ENCODE data around the gene SECISBP2.

SECISBP2 gene

GRCh38 chr9:89354471-89354870, 36.2 kb downstream of the SECISBP2 start:
- Histone ChIP-seq H3K9me2 (replicated peaks; ENCODE audit: insufficient read depth, low read length) (no peaks in the 10 kb centered on the region), H3K79me2 (ENCODE audit: insufficient read depth, low read length) (no peaks in the 10 kb centered on the region), H3K9me3 (ENCODE audit: insufficient read depth, low read length) (no peaks in the 10 kb centered on the region), H3K9ac (ENCODE audit: low read length) (no peak overlapping the region), H3F3A (ENCODE audit: insufficient read depth) (no peaks in the 10 kb centered on the region), H3K27me3 (ENCODE audit: low read length) (no peaks in the 10 kb centered on the region), H2AFZ (ENCODE audit: low read depth, low read length, severe bottlenecking) (no peak overlapping the region), H3K4me3 (ENCODE audit: insufficient read depth, low read length, poor library complexity, severe bottlenecking) (no peak overlapping the region), H3K36me3 (ENCODE audit: low read length) (peaks cover 16% of the 10 kb centered on the region), H4K20me1 (ENCODE audit: low read depth, low read length) (no peaks in the 10 kb centered on the region), H3K27ac (ENCODE audit: low read depth, low read length) (no peak overlapping the region), H3K4me2 (ENCODE audit: low read depth, low read length, poor library complexity, severe bottlenecking) (no peak overlapping the region)
- no peak for TF ChIP-seq CTCF (IDR thresholded peaks at IDR 0.05; ENCODE audit: insufficient read depth, low read length, poor library complexity, severe bottlenecking)
- TF ChIP-seq EZH2phosphoT487 (conservative IDR thresholded peaks at IDR 0.05; ENCODE audit: low read length), result no peak

GRCh38 chr9:89356782-89357181, 38.5 kb downstream of the SECISBP2 start:
- H3K36me3 ChIP-seq (ENCODE audit: low read length), result peaks cover 20% of the 10 kb centered on the region
- H2AFZ ChIP-seq (ENCODE audit: low read depth, low read length, severe bottlenecking), result no peak overlapping the region
- H3K4me2 ChIP-seq (ENCODE audit: low read depth, low read length, poor library complexity, severe bottlenecking), result no peak overlapping the region
- no peaks in the 10 kb centered on the region for H3K9me3 ChIP-seq (ENCODE audit: insufficient read depth, low read length)
- H4K20me1 ChIP-seq (ENCODE audit: low read depth, low read length), result no peaks in the 10 kb centered on the region
- H3K27me3 ChIP-seq (ENCODE audit: low read length), result no peaks in the 10 kb centered on the region
- H3F3A ChIP-seq (ENCODE audit: insufficient read depth), result no peaks in the 10 kb centered on the region
- TF ChIP-seq CTCF (IDR thresholded peaks at IDR 0.05; ENCODE audit: insufficient read depth, low read length, poor library complexity, severe bottlenecking) (no peak), EZH2phosphoT487 (conservative IDR thresholded peaks at IDR 0.05; ENCODE audit: low read length) (no peak)
- no peak overlapping the region for H3K27ac ChIP-seq (ENCODE audit: low read depth, low read length)
- H3K79me2 ChIP-seq (ENCODE audit: insufficient read depth, low read length), result no peaks in the 10 kb centered on the region
- H3K9ac ChIP-seq (ENCODE audit: low read length), result no peak overlapping the region
- H3K4me3 ChIP-seq (ENCODE audit: insufficient read depth, low read length, poor library complexity, severe bottlenecking), result no peak overlapping the region
- H3K9me2 ChIP-seq (replicated peaks; ENCODE audit: insufficient read depth, low read length), result no peaks in the 10 kb centered on the region

- H3K9me3 ChIP-seq (ENCODE audit: insufficient read depth, low read length), result no peaks in the 10 kb centered on the region
- H3F3A ChIP-seq (ENCODE audit: insufficient read depth), result no peaks in the 10 kb centered on the region
- H3K4me3 ChIP-seq (ENCODE audit: insufficient read depth, low read length, poor library complexity, severe bottlenecking), result no peak overlapping the region
- no peak overlapping the region for H3K4me2 ChIP-seq (ENCODE audit: low read depth, low read length, poor library complexity, severe bottlenecking)
- no peaks in the 10 kb centered on the region for H3K9me2 ChIP-seq (replicated peaks; ENCODE audit: insufficient read depth, low read length)
- peaks cover 20% of the 10 kb centered on the region for H3K36me3 ChIP-seq (ENCODE audit: low read length)
- TF ChIP-seq EZH2phosphoT487 (conservative IDR thresholded peaks at IDR 0.05; ENCODE audit: low read length) (no peak), CTCF (IDR thresholded peaks at IDR 0.05; ENCODE audit: insufficient read depth, low read length, poor library complexity, severe bottlenecking) (no peak)
- H3K79me2 ChIP-seq (ENCODE audit: insufficient read depth, low read length), result no peaks in the 10 kb centered on the region
- no peak overlapping the region for H3K9ac ChIP-seq (ENCODE audit: low read length)
- no peak overlapping the region for H2AFZ ChIP-seq (ENCODE audit: low read depth, low read length, severe bottlenecking)
- H4K20me1 ChIP-seq (ENCODE audit: low read depth, low read length), result no peaks in the 10 kb centered on the region
- H3K27ac ChIP-seq (ENCODE audit: low read depth, low read length), result no peak overlapping the region
- H3K27me3 ChIP-seq (ENCODE audit: low read length), result no peaks in the 10 kb centered on the region
Observed at GRCh38 chr9:89357331-89358197, 39.3 kb downstream of the SECISBP2 start.

All from SU-DHL-6 (cell line).